GM23248 (cell line): Measurements from ENCODE around the gene MUS81. TPM values are rescaled to one million over a fixed set of nuclear protein-coding genes. Genes with fewer than 3 reads are reported as not detected.

Source experiments
- DNase-seq: peaks from one replicate; pipeline ENCODE4 v3.0.0-alpha.2; 2015
- H2AFZ ChIP-seq: fragments of 200-600 bp; sonication (generic); 2 replicates; pipeline ENCODE4 v1.6.1; 2016; ENCODE audit warnings: antibody characterized with exemption
- H3F3A ChIP-seq: fragments of 200-600 bp; sonication (generic); 2 replicates; pipeline ENCODE4 v1.6.1; 2016; ENCODE audit warnings: mild to moderate bottlenecking, antibody characterized with exemption, mixed run types; ENCODE audit not compliant: insufficient read depth
- H3K27ac ChIP-seq: fragments of 200-600 bp; sonication (generic); 2 replicates; pipeline ENCODE4 v1.5.1; 2016; ENCODE audit warnings: mild to moderate bottlenecking
- H3K27me3 ChIP-seq: fragments of 200-600 bp; sonication (generic); replicated peaks from 2 replicates; pipeline ENCODE4 v1.6.1; 2016; ENCODE audit warnings: mild to moderate bottlenecking; ENCODE audit not compliant: insufficient read depth
- H3K36me3 ChIP-seq: fragments of 200-600 bp; sonication (generic); 2 replicates; pipeline ENCODE4 v1.6.1; 2016; ENCODE audit warnings: low read depth, mild to moderate bottlenecking
- H3K4me1 ChIP-seq: fragments of 200-600 bp; sonication (generic); 2 replicates; pipeline ENCODE4 v1.6.1; 2016; ENCODE audit warnings: mild to moderate bottlenecking; ENCODE audit not compliant: insufficient read depth
- H3K4me2 ChIP-seq: fragments of 200-600 bp; sonication (generic); one replicate; pipeline ENCODE4 v1.6.1; 2016; ENCODE audit warnings: mild to moderate bottlenecking; ENCODE audit not compliant: unreplicated experiment
- H3K4me3 ChIP-seq: fragments of 200-600 bp; sonication (generic); 2 replicates; pipeline ENCODE4 v1.5.1; 2016; ENCODE audit warnings: mild to moderate bottlenecking
- H3K79me2 ChIP-seq: fragments of 200-600 bp; sonication (generic); 2 replicates; pipeline ENCODE4 v1.6.1; 2016; ENCODE audit warnings: mild to moderate bottlenecking; ENCODE audit not compliant: insufficient read depth
- H3K9ac ChIP-seq: fragments of 200-600 bp; sonication (generic); 2 replicates; pipeline ENCODE4 v1.6.1; 2016; ENCODE audit warnings: mild to moderate bottlenecking
- H3K9me2 ChIP-seq: fragments of 200-600 bp; sonication (generic); 2 replicates; pipeline ENCODE4 v1.6.1; 2016; ENCODE audit warnings: mixed run types, mild to moderate bottlenecking, moderate library complexity; ENCODE audit not compliant: insufficient read depth
- H3K9me3 ChIP-seq: fragments of 200-600 bp; sonication (generic); one replicate; pipeline ENCODE4 v1.6.1; 2017; ENCODE audit warnings: low read depth
- H4K20me1 ChIP-seq: fragments of 200-600 bp; sonication (generic); 2 replicates; pipeline ENCODE4 v1.6.0; 2016; ENCODE audit not compliant: insufficient read depth
- EZH2 ChIP-seq: fragments of 200-600 bp; sonication (generic); IDR thresholded peaks from 2 replicates; pipeline ENCODE4 v1.6.1; 2018; ENCODE audit warnings: antibody characterized with exemption, mild to moderate bottlenecking; ENCODE audit not compliant: insufficient read depth, poor library complexity, severe bottlenecking
- EZH2phosphoT487 ChIP-seq: fragments of 200-600 bp; sonication (generic); IDR thresholded peaks from 2 replicates; pipeline ENCODE4 v1.6.1; 2018; ENCODE audit warnings: antibody characterized with exemption, moderate library complexity, mild to moderate bottlenecking, low read depth; ENCODE audit not compliant: insufficient read depth
- WGBS, 2 experiments: methylation state at CpG; one replicate each; pipeline ENCODE4 v1.1.6; 2015 to 2017; ENCODE audit warnings: low lambda C conversion rate in 2 of 2, low coverage in 1 of 2; ENCODE audit errors: missing lambda C conversion rate in 2 of 2; 5-methylcytosine and 5-hydroxymethylcytosine counted together
- in situ Hi-C: fragments of 300-500 bp; cut with MboI; formaldehyde crosslinking; loops from 2 replicates; pipeline ENCODE4 v1.15.0; 2020
- polyA plus RNA-seq: library from polyadenylated mRNA; unstranded; fragments of >200 nt; fragmentation: Nextera tagmentation; extraction: Ambion mirVana; gene quantifications from 2 replicates; pipeline ENCODE4 v1.2.1, GENCODE V29; 2016
- total RNA-seq: library from RNA; depleted of rRNA; stranded (reverse); fragments of >200 nt; shearing (Covaris generic); gene quantifications from 2 replicates; pipeline ENCODE4 v1.2.3, GENCODE V29; 2014

MUS81 gene
- total and polyA plus RNA-seq, 2 experiments from 2014 or later: 42.0 to 56.0 TPM

- no peaks in the 10 kb centered on the region for H3K9me2 ChIP-seq
- in situ Hi-C loops: no loop called here
- H3K4me3 ChIP-seq: peak overlapping the region; percentile 95
- H2AFZ ChIP-seq: no peak overlapping the region
- H3K9ac ChIP-seq: peak overlapping the region; percentile 99
- H3F3A ChIP-seq: peaks cover 77% of the 10 kb centered on the region
- H3K79me2 ChIP-seq: peaks cover 92% of the 10 kb centered on the region
- DNase-seq: peak; percentile 68
- H3K9me3 ChIP-seq: no peaks in the 10 kb centered on the region
- peak overlapping the region; percentile 100 for H3K4me2 ChIP-seq
- peaks cover 41% of the 10 kb centered on the region; the same call in 1 of the 2 replicates for H3K36me3 ChIP-seq
- peaks cover 7% of the 10 kb centered on the region for H4K20me1 ChIP-seq
- H3K27me3 ChIP-seq: no peaks in the 10 kb centered on the region
- TF ChIP-seq EZH2: no peak
- TF ChIP-seq EZH2phosphoT487: no peak
- peaks cover 62% of the 10 kb centered on the region for H3K4me1 ChIP-seq
- peak overlapping the region; percentile 99 for H3K27ac ChIP-seq
- WGBS, 2 experiments: 46 to 61% methylated on average over 4 of the region's 4 CpGs
Observed at GRCh38 chr11:65897020-65897471, 36.8 kb downstream of the MUS81 start.

DNA sequence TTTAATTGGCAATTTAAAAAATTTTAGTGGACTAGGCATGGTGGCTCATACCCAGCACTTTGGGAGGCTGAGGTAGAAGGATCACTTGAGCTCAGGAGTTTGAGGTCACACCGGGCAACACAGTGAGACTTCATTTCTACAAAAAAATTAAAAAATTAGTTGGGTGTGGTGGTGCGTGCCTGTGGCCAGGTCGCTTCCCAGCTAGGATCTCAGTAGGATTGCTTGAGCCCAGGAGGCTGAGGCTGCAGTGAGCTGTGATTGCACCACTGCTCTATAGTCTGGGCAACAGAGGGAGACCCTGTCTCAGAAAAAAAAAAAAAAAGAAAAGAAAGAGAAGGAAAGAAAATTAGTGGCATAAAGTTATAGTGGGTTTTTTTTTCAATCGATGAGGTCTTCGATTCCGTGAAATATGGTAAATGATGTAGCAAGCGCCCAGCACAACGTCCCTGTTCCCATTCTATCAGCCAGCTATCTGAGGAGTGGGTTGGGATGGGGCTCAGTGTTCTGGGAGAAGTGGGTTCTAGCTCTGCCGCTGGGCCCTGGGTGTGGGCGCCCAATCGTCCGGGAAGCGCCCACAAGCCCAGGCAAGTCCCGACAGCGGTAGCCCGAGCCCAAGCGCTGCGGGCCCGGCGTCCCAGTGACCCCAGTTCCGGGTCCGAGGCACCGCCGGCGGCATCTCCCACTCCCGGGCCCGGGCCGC is 38.6 kb downstream of the MUS81 start:
- Histone ChIP-seq H2AFZ (no peak overlapping the region), H3K4me3 (peak overlapping the region; percentile 95), H3K27ac (peak overlapping the region; percentile 99), H3K9me3 (no peaks in the 10 kb centered on the region), H3K4me1 (peaks cover 62% of the 10 kb centered on the region), H3K9ac (peak overlapping the region; percentile 99), H3K4me2 (peak overlapping the region; percentile 100), H3K9me2 (no peaks in the 10 kb centered on the region), H3K36me3 (peaks cover 30% of the 10 kb centered on the region; the same call in 1 of the 2 replicates), H3K27me3 (no peaks in the 10 kb centered on the region), H3F3A (peaks cover 73% of the 10 kb centered on the region), H4K20me1 (peaks cover 7% of the 10 kb centered on the region), H3K79me2 (peaks cover 77% of the 10 kb centered on the region)
- in situ Hi-C loops: no loop called here
- TF ChIP-seq EZH2 (no peak), EZH2phosphoT487 (no peak)
- 3% methylated on average over 14 to 28 of the region's 28 CpGs for WGBS, 2 experiments
- peak; percentile 60 for DNase-seq

- in situ Hi-C loops: no loop called here
- H2AFZ ChIP-seq: no peak overlapping the region
- TF ChIP-seq EZH2 (no peak), EZH2phosphoT487 (no peak)
Observed at GRCh38 chr11:65899356-65900124, 39.3 kb downstream of the MUS81 start.

DNA sequence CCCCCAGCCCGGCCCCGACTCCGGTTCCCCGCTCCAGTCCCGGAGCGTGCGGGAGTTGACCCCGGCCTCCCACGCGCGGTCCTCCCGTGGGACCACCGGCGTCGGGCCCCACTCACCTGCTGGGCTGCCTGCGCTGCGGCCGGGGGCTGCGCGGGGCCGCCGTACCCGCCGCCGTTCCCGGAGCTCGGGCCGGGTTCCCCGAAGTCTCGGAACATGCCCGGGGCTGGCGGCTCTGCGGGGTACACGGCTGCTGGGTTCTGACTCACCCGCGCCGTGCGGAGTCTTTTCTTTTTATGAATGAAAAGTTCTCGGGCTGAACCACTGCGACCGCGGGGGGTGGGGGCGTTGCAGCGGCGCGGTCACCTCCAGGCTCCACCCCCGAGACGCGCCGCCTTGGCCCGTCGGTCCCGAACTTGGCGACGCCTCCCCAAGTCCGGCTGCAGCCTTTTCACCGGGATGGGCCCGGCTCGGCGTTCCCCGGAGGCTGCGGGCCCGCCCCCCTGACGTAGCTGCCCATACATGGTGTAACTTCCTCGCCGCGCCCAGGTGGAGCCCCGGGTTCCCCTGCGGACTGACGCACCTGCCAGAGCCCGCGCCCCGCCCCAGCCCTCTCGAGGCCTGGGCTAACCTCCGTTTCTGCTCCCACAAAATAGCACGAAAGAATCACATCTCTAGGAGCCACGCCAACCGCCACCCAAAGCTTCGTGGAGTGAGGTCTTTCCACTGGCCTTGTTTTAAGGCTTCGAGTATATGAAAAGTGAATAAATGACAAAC is 40.1 kb downstream of the MUS81 start, which contains the start of gene FOSL1:
TSS of gene FOSL1 (minus strand) at position 264 of the 774 bp plus-strand sequence. CDS start at position 215, 49 bp downstream.
- no peaks in the 10 kb centered on the region for H3K9me3 ChIP-seq
- peaks cover 54% of the 10 kb centered on the region for H3K4me1 ChIP-seq
- H3K4me2 ChIP-seq: peak within 1 kb of the TSS; percentile 100
- peak; percentile 98 for DNase-seq
- TF ChIP-seq EZH2 (no peak), EZH2phosphoT487 (no peak)
- in situ Hi-C loops: no loop called here
- peak within 1 kb of the TSS; percentile 95 for H3K4me3 ChIP-seq
- peak within 1 kb of the TSS; percentile 99 for H3K9ac ChIP-seq
- H3K9me2 ChIP-seq: no peaks in the 10 kb centered on the region
- no peaks in the 10 kb centered on the region for H3K27me3 ChIP-seq
- peaks cover 62% of the 10 kb centered on the region for H3K79me2 ChIP-seq
- H3K36me3 ChIP-seq: peaks cover 27% of the 10 kb centered on the region; the same call in 1 of the 2 replicates
- peaks cover 7% of the 10 kb centered on the region; the same call in 1 of the 2 replicates for H4K20me1 ChIP-seq
- peak within 1 kb of the TSS; percentile 99 for H3K27ac ChIP-seq
- H2AFZ ChIP-seq: no peak within 1 kb of the TSS
- H3F3A ChIP-seq: peaks cover 62% of the 10 kb centered on the region
- 4 to 6% methylated on average over 53 to 72 of the region's 80 CpGs for WGBS, 2 experiments

More at GRCh38 chr11:65899356-65900124, 39.3 kb downstream of the MUS81 start:
- H3K4me3 ChIP-seq: peak overlapping the region; percentile 95
- no peaks in the 10 kb centered on the region for H3K9me3 ChIP-seq
- H3K9ac ChIP-seq: peak overlapping the region; percentile 99
- peaks cover 59% of the 10 kb centered on the region for H3K4me1 ChIP-seq
- peak overlapping the region; percentile 100 for H3K4me2 ChIP-seq
- peaks cover 69% of the 10 kb centered on the region for H3F3A ChIP-seq
- H3K36me3 ChIP-seq: peaks cover 30% of the 10 kb centered on the region; the same call in 1 of the 2 replicates
- peak overlapping the region; percentile 99 for H3K27ac ChIP-seq
- H4K20me1 ChIP-seq: peaks cover 7% of the 10 kb centered on the region; the same call in 1 of the 2 replicates
- no peaks in the 10 kb centered on the region for H3K9me2 ChIP-seq
- WGBS, 2 experiments: 1 to 3% methylated on average over 46 to 58 of the region's 78 CpGs
- no peaks in the 10 kb centered on the region for H3K27me3 ChIP-seq
- H3K79me2 ChIP-seq: peaks cover 70% of the 10 kb centered on the region
- DNase-seq: peak; percentile 95
